ENCODE results near the gene FGD4.

DNA sequence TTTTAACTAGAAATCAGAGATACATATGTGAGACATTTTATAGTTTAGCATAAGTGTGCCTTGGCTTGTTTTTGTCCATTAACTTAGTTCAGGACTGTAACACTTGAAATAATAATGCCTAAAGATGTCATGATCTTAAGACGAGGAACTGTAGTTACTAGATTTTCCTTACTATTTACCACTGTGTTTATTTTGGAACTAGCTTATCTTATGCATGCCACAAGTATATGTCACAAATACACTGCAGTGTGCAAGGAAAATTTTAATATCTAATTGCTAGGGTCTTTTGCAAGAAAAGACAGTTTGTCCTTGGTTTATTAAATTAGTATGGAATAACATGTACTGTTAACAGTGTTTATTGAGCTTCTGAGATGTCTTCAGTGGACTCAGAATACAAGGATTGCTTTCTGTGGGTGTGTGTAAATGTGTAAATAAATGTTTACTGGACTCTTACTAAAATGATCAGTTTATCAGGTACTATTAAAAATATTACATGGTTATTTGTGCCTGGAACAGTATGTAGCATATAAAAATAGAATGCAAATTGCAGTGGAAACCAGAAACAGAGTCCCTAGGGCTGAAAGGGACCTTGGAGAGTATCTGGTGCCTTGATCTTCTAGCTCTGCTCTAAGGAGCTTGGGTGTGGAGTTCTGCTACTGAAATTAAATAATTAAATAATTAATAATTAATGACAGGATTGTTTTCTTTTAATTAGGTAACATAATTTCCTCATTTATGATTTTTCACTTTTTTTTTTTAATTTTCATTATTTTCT is 58.1 kb downstream of the FGD4 start:
- TF ChIP-seq CTCF (IDR thresholded peaks at IDR 0.05) (no peak), POLR2A (IDR thresholded peaks at IDR 0.05) (no peak)
